Endothelial cell of umbilical vein (primary cell): ENCODE results near the gene THSD4. TPM values are rescaled to one million over a fixed set of nuclear protein-coding genes. Genes with fewer than 3 reads are reported as not detected.

Experiments
- BruUV-seq: library from RNA; stranded (reverse); fragments of 400-500 nt; replicated peaks from 2 replicates; lab custom pipeline; 2021; lab: Mats Ljungman, UMichigan
- CTCF ChIA-PET: fragments of 300-600, 350-600 bp; sonication (Branson Sonifier 250); formaldehyde crosslinking; loops from one replicate; lab custom pipeline; 2021; ENCODE audit warnings: antibody characterized with exemption, inconsistent platforms; lab: Charles Lee
- POLR2A ChIA-PET: fragments of 300-600, 350-600 bp; sonication (Branson Sonifier 250); formaldehyde crosslinking; loops from one replicate; lab custom pipeline; 2021; ENCODE audit warnings: antibody characterized with exemption, inconsistent platforms; lab: Charles Lee
- DNase-seq: peaks from one replicate; pipeline ENCODE4 v3.0.0-alpha.2; 2011; ENCODE audit warnings: low read depth, low spot score
- FAIRE-seq: peaks from 2 replicates; lab custom pipeline; 2011; peaks lifted over from hg19 to GRCh38; lab: Jason Lieb, UNC
- H2AFZ ChIP-seq: 2 replicates; pipeline ENCODE4 v1.6.0; 2012; ENCODE audit warnings: low read depth, low read length, control low read depth, inconsistent platforms
- H3K27ac ChIP-seq: 2 replicates; pipeline ENCODE4 v1.5.1; 2011; ENCODE audit warnings: low read depth, mild to moderate bottlenecking, control low read depth, low read length, moderate library complexity; ENCODE audit not compliant: insufficient read depth
- H3K27me3 ChIP-seq, 2 experiments: 2 replicates each; pipeline versions ENCODE4 v1.6.0 to v1.6.1; 2011; ENCODE audit warnings: low read length in 2 of 2, mixed read lengths in 1 of 2; ENCODE audit not compliant: control insufficient read depth in 2 of 2, insufficient read depth in 2 of 2
- H3K36me3 ChIP-seq, 2 experiments: 2 replicates in 1 of 2; 3 replicates in 1 of 2; pipeline ENCODE4 v1.5.1; 2011; ENCODE audit warnings: low read length in 2 of 2, mild to moderate bottlenecking in 1 of 2, moderate library complexity in 1 of 2; ENCODE audit not compliant: control insufficient read depth in 2 of 2, insufficient read depth in 2 of 2; ENCODE audit errors: extremely low read depth in 1 of 2
- H3K4me1 ChIP-seq: 3 replicates; pipeline ENCODE4 v1.5.1; 2011; ENCODE audit warnings: mild to moderate bottlenecking, low read length; ENCODE audit not compliant: control insufficient read depth, insufficient read depth; ENCODE audit errors: extremely low read depth
- H3K4me2 ChIP-seq: 2 replicates; pipeline ENCODE4 v1.6.1; 2011; ENCODE audit warnings: low read length, control low read depth, mixed read lengths; ENCODE audit not compliant: insufficient read depth
- H3K4me3 ChIP-seq, 3 experiments: fragments of 200-600 bp in 1 of 3; sonication (generic), shearing (Covaris generic) in 1 of 3; replicated peaks in 1 of 3; 2 replicates each; pipeline ENCODE4 v1.5.1; 2011 to 2016; ENCODE audit warnings: control low read depth in 3 of 3, low read length in 3 of 3, mild to moderate bottlenecking in 2 of 3, inconsistent platforms in 1 of 3, low read depth in 1 of 3, moderate library complexity in 1 of 3; ENCODE audit not compliant: insufficient read depth in 1 of 3
- H3K79me2 ChIP-seq: 2 replicates; pipeline ENCODE4 v1.6.0; 2012; ENCODE audit warnings: low read length, inconsistent platforms; ENCODE audit not compliant: control insufficient read depth, insufficient read depth
- H3K9ac ChIP-seq: replicated peaks from 2 replicates; pipeline ENCODE3; 2011; ENCODE audit warnings: low read length, control low read depth; ENCODE audit not compliant: insufficient read depth; ENCODE audit errors: extremely low read depth
- H3K9me1 ChIP-seq: replicated peaks from 3 replicates; pipeline ENCODE4 v1.6.0; 2011; ENCODE audit warnings: mild to moderate bottlenecking, low read length; ENCODE audit not compliant: control insufficient read depth, insufficient read depth; ENCODE audit errors: extremely low read depth
- H3K9me3 ChIP-seq: replicated peaks from 2 replicates; pipeline ENCODE4 v1.5.1; 2012; ENCODE audit warnings: low read length, inconsistent platforms; ENCODE audit not compliant: control insufficient read depth, insufficient read depth
- H4K20me1 ChIP-seq: replicated peaks from 2 replicates; pipeline ENCODE3; 2011; ENCODE audit warnings: mild to moderate bottlenecking, low read length; ENCODE audit not compliant: control insufficient read depth, insufficient read depth; ENCODE audit errors: extremely low read depth
- EZH2 ChIP-seq: IDR thresholded peaks from 2 replicates; pipeline ENCODE4 v1.6.1; 2012; ENCODE audit warnings: borderline replicate concordance, low read depth, mild to moderate bottlenecking, moderate library complexity, low read length, inconsistent platforms; ENCODE audit not compliant: severe bottlenecking
- FOS ChIP-seq: IDR thresholded peaks from 2 replicates; pipeline ENCODE4 v1.6.1; 2011; ENCODE audit warnings: mild to moderate bottlenecking, low read length, moderate library complexity, borderline replicate concordance; ENCODE audit not compliant: insufficient read depth
- GATA2 ChIP-seq: IDR thresholded peaks from 2 replicates; pipeline ENCODE4 v1.7.0; 2011; ENCODE audit warnings: low read depth, mild to moderate bottlenecking, moderate library complexity, mixed read lengths, low read length; ENCODE audit not compliant: insufficient read length, insufficient read depth
- MYC ChIP-seq: IDR thresholded peaks from one replicate; pipeline ENCODE4 v1.6.1; 2011; ENCODE audit warnings: mild to moderate bottlenecking, low read depth, low read length
- POLR2A ChIP-seq: IDR thresholded peaks from 2 replicates; pipeline ENCODE4 v1.6.1; 2012; ENCODE audit warnings: low read depth, mild to moderate bottlenecking, control low read depth, low read length
- dilution Hi-C: fragments of 300-500 bp; cut with MboI; formaldehyde crosslinking; loops from one replicate; pipeline ENCODE4 v1.15.0; 2019; ENCODE audit warnings: low sequenced_read_pairs; ENCODE audit not compliant: extremely low pct_ligation_motif_present
- intact Hi-C: fragments of 100-400 bp; cut with micrococcal nuclease; formaldehyde crosslinking; loops from one replicate; pipeline ENCODE4 v1.10.0; 2022
- polyA plus RNA-seq, 4 experiments: library from polyadenylated mRNA; depleted of rRNA in 3 of 4; stranded (reverse) in 3 of 4; unstranded in 1 of 4; fragments of >200 nt; gene quantifications; 2 replicates each; pipeline versions ENCODE4 v1.2.1 to v1.2.3, GENCODE V29; 2011 to 2012; ENCODE audit warnings: missing spikeins in 1 of 4
- total RNA-seq: library from RNA; stranded (reverse); gene quantifications from 2 replicates; pipeline ENCODE4 v1.2.3, GENCODE V29; 2021
- TF ChIP-seq, protein P1 (sequence below): IDR thresholded peaks from 2 replicates; pipeline ENCODE4 v1.6.1; 2011; ENCODE audit not compliant: insufficient read depth, insufficient read length
- TF ChIP-seq, protein P2 (sequence below), 2 donors: IDR thresholded peaks; 1 replicate in 1 of 2; 2 replicates in 1 of 2; pipeline ENCODE4 v1.5.1; 2011; ENCODE audit warnings: low read length in 2 of 2, mild to moderate bottlenecking in 2 of 2, moderate library complexity in 2 of 2, control low read depth in 1 of 2, inconsistent platforms in 1 of 2, low read depth in 1 of 2; ENCODE audit not compliant: insufficient read depth in 1 of 2; ENCODE audit errors: extremely low read depth in 1 of 2

The THSD4 gene
- total and polyA plus RNA-seq, 2 donors (not counting 3 experiments of a cell fraction or from before 2014, with no cell fraction given), result 9.9 to 25.4 TPM

DNA sequence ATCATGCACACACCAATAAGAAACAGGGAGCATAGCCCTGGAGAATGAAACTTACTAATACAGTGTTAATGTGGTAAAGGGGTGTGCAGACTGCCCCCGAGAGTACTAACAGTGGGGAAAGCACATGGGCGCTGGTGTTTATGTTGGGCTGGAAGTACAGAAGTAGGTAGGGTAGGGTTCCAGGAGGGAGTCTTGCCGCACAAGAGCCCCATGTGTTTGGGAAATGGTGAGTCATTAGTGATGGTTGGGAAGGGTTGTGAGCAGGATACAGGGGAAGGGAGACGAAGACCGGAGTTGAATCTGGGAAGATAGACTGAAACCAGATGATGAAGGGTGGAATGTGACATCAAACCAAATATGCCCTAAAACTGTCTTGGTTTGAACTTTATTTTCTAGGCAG, 117.1 kb downstream of the THSD4 start:
- POLR2A ChIA-PET, result no interaction called here

More for the DNA sequence above, 117.1 kb downstream of the THSD4 start:
- no peak overlapping the region for H3K4me3 ChIP-seq
- TF ChIP-seq, protein P1, sequence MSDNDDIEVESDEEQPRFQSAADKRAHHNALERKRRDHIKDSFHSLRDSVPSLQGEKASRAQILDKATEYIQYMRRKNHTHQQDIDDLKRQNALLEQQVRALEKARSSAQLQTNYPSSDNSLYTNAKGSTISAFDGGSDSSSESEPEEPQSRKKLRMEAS, result no peak
- no peak for TF ChIP-seq EZH2
- TF ChIP-seq MYC, result no peak
- TF ChIP-seq FOS, result no peak
- TF ChIP-seq, protein P2, sequence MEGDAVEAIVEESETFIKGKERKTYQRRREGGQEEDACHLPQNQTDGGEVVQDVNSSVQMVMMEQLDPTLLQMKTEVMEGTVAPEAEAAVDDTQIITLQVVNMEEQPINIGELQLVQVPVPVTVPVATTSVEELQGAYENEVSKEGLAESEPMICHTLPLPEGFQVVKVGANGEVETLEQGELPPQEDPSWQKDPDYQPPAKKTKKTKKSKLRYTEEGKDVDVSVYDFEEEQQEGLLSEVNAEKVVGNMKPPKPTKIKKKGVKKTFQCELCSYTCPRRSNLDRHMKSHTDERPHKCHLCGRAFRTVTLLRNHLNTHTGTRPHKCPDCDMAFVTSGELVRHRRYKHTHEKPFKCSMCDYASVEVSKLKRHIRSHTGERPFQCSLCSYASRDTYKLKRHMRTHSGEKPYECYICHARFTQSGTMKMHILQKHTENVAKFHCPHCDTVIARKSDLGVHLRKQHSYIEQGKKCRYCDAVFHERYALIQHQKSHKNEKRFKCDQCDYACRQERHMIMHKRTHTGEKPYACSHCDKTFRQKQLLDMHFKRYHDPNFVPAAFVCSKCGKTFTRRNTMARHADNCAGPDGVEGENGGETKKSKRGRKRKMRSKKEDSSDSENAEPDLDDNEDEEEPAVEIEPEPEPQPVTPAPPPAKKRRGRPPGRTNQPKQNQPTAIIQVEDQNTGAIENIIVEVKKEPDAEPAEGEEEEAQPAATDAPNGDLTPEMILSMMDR (IDR thresholded peaks at IDR 0.05; ENCODE audit: extremely low read depth in 1 of 2, insufficient read depth in 1 of 2, low read depth in 1 of 2, low read length in 2 of 2), result no peak
- TF ChIP-seq GATA2, result no peak
- no peak for TF ChIP-seq POLR2A
- H2AFZ ChIP-seq, result no peak overlapping the region
- dilution Hi-C loops, result no loop called here
- no peaks in the 10 kb centered on the region for H3K9me1 ChIP-seq
- no peaks in the 10 kb centered on the region for H4K20me1 ChIP-seq
- H3K4me1 ChIP-seq, result peaks cover 3% of the 10 kb centered on the region
- no peak overlapping the region for H3K9ac ChIP-seq
- CTCF ChIA-PET, result interaction anchor here (1.2 kb wide), 1 partner anchor 208 kb away, joined by 4 read pairs; no protein-coding TSS in a partner anchor
- no TSS peak for BruUV-seq
- H3K4me2 ChIP-seq, result no peak overlapping the region
- H3K79me2 ChIP-seq, result no peaks in the 10 kb centered on the region
- FAIRE-seq, result no peak
- H3K27ac ChIP-seq, result no peak overlapping the region
- no peaks in the 10 kb centered on the region for H3K27me3 ChIP-seq
- intact Hi-C loops, result no loop called here
- DNase-seq, result no peak
- no peaks in the 10 kb centered on the region for H3K36me3 ChIP-seq
- H3K9me3 ChIP-seq, result no peaks in the 10 kb centered on the region
